ENCODE data around the gene TACO1.

DNA sequence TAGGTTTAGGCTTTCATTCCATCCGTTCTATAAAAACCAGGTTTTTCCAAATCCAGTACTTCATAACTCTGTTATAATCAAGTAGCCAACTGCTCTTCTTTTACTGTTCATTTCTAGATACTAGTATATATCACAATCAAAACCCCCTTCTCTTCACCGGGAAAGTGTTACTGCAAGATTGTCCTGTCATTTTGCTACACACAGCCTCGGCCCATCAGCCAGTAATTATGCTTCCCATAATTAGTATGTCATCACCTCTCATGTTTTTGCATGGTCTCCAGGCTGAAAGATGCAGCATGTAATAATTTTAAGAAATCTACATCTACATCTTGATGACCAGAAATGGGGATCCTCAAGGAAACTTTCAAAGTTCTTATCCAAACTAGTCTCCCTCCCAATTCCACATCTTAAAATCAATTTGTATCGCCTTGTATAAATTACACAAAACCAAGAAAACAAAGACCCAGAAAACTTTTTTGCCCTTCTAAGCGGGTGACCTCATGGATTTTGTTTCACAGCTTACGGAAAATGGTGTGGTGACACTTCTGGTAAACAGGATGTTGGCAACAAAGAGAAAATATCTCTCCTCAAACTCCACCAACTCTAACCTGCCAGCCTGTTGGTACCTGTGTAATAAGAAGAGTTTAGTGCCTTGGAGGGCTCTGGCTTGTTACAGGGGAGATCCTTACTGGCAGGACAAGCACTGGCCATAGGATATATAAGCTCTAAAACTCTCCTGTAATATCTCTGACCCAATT, 9.3 kb downstream of the TACO1 start:
- no peak for TF ChIP-seq GATA3 (IDR thresholded peaks at IDR 0.05; ENCODE audit: low read depth, low read length)
- TF ChIP-seq GATA2 (IDR thresholded peaks at IDR 0.05; ENCODE audit: low read depth, low read length): no peak

Measured in SH-SY5Y (cell line).